Smooth muscle cell (in vitro differentiated cells): ENCODE results near the gene CXCR2. TPM values are rescaled to one million over a fixed set of nuclear protein-coding genes. Genes with fewer than 3 reads are reported as not detected.

Experiments
- DNase-seq: peaks from one replicate; lab custom pipeline; 2025; ENCODE audit not compliant: unreplicated experiment; lab: John Stamatoyannopoulos, UW
- H2AFZ ChIP-seq: fragments of 200-600 bp; sonication (generic); 2 replicates; pipeline ENCODE4 v1.6.0; 2016; ENCODE audit warnings: antibody characterized with exemption, low read depth, mild to moderate bottlenecking
- H3F3A ChIP-seq: fragments of 200-600 bp; sonication (generic); 2 replicates; pipeline ENCODE4 v1.6.0; 2017; ENCODE audit warnings: antibody characterized with exemption, low read depth
- H3K27ac ChIP-seq: fragments of 200-600 bp; sonication (generic); 2 replicates; pipeline ENCODE4 v1.5.1; 2016; ENCODE audit warnings: low read depth, mild to moderate bottlenecking
- H3K27me3 ChIP-seq: fragments of 200-600 bp; sonication (generic); 2 replicates; pipeline ENCODE4 v1.6.1; 2016; ENCODE audit warnings: low read depth, mild to moderate bottlenecking
- H3K36me3 ChIP-seq: fragments of 200-600 bp; sonication (generic); 2 replicates; pipeline ENCODE4 v1.5.1; 2016; ENCODE audit warnings: low read depth
- H3K4me1 ChIP-seq: fragments of 200-600 bp; sonication (generic); 2 replicates; pipeline ENCODE4 v1.5.1; 2016; ENCODE audit warnings: low read depth
- H3K4me2 ChIP-seq: fragments of 200-600 bp; sonication (generic); 2 replicates; pipeline ENCODE4 v1.6.0; 2016; ENCODE audit warnings: mild to moderate bottlenecking
- H3K4me3 ChIP-seq: fragments of 200-600 bp; sonication (generic); 2 replicates; pipeline ENCODE4 v1.5.1; 2016; ENCODE audit warnings: mild to moderate bottlenecking
- H3K79me2 ChIP-seq: fragments of 200-600 bp; sonication (generic); 2 replicates; pipeline ENCODE4 v1.6.0; 2016; ENCODE audit warnings: low read depth, mild to moderate bottlenecking
- H3K9ac ChIP-seq: fragments of 200-600 bp; sonication (generic); 2 replicates; pipeline ENCODE4 v1.6.0; 2016; ENCODE audit warnings: low read depth
- H3K9me3 ChIP-seq: fragments of 200-600 bp; sonication (generic); replicated peaks from 2 replicates; pipeline ENCODE4 v1.5.1; 2016; ENCODE audit warnings: low read depth
- H4K20me1 ChIP-seq: fragments of 200-600 bp; sonication (generic); 2 replicates; pipeline ENCODE4 v1.6.0; 2016; ENCODE audit warnings: low read depth
- CTCF ChIP-seq: fragments of 200-600 bp; sonication (generic); IDR thresholded peaks from 2 replicates; pipeline ENCODE4 v1.5.1; 2017; ENCODE audit warnings: borderline replicate concordance, mild to moderate bottlenecking, antibody characterized with exemption; ENCODE audit not compliant: insufficient read depth, poor library complexity, severe bottlenecking
- WGBS: methylation state at CpG from one replicate; pipeline ENCODE4 v1.1.7; 2016; ENCODE audit warnings: low lambda C conversion rate; 5-methylcytosine and 5-hydroxymethylcytosine counted together
- polyA plus RNA-seq: library from polyadenylated mRNA; unstranded; fragments of >200 nt; fragmentation: Nextera tagmentation; extraction: Ambion mirVana; gene quantifications from 2 replicates; pipeline ENCODE4 v1.2.1, GENCODE V29; 2016
- total RNA-seq: library from RNA; depleted of rRNA; stranded (reverse); fragments of >200 nt; gene quantifications from 2 replicates; pipeline ENCODE4 v1.2.3, GENCODE V29; 2014

CXCR2 gene
- total and polyA plus RNA-seq, 2 experiments from 2014 or later = 0.24 TPM; not detected in 1

- H3K36me3 ChIP-seq = no peaks in the 10 kb centered on the region
- H4K20me1 ChIP-seq = no peaks in the 10 kb centered on the region
- H3F3A ChIP-seq = no peaks in the 10 kb centered on the region
- peak overlapping the region; percentile 39 for H3K27ac ChIP-seq
- H3K9me3 ChIP-seq = no peaks in the 10 kb centered on the region
- TF ChIP-seq CTCF = no peak
- no peak overlapping the region for H3K9ac ChIP-seq
- DNase-seq = no peak
- no peak overlapping the region for H3K4me3 ChIP-seq
- no peaks in the 10 kb centered on the region for H3K79me2 ChIP-seq
- no peak overlapping the region for H2AFZ ChIP-seq
- no peaks in the 10 kb centered on the region for H3K4me1 ChIP-seq
- H3K27me3 ChIP-seq = no peaks in the 10 kb centered on the region
- 73% methylated on average over 2 of the region's 2 CpGs for WGBS
- H3K4me2 ChIP-seq = no peak overlapping the region
Observed at GRCh38 chr2:218081063-218081462, 44.8 kb upstream of the CXCR2 start.

- Histone ChIP-seq H3K27ac (peak overlapping the region; percentile 39), H3K4me2 (peak overlapping the region; percentile 8), H3F3A (no peaks in the 10 kb centered on the region), H3K9ac (no peak overlapping the region), H3K79me2 (no peaks in the 10 kb centered on the region), H3K4me3 (no peak overlapping the region), H3K9me3 (peaks cover 4% of the 10 kb centered on the region), H4K20me1 (no peaks in the 10 kb centered on the region), H3K4me1 (no peaks in the 10 kb centered on the region), H3K36me3 (no peaks in the 10 kb centered on the region), H3K27me3 (no peaks in the 10 kb centered on the region), H2AFZ (no peak overlapping the region)
- no peak for TF ChIP-seq CTCF
- 42% methylated on average over 7 of the region's 7 CpGs for WGBS
- DNase-seq = no peak
Observed at GRCh38 chr2:218081695-218082094, 44.1 kb upstream of the CXCR2 start.

GRCh38 chr2:218082586-218083351 lies 43.1 kb upstream of the CXCR2 start:
- no peaks in the 10 kb centered on the region for H3K27me3 ChIP-seq
- no peak overlapping the region for H3K27ac ChIP-seq
- H3K4me3 ChIP-seq = no peak overlapping the region
- H3K9me3 ChIP-seq = peaks cover 4% of the 10 kb centered on the region
- H4K20me1 ChIP-seq = no peaks in the 10 kb centered on the region
- no peak for TF ChIP-seq CTCF
- 90% methylated on average over 12 of the region's 14 CpGs for WGBS
- no peaks in the 10 kb centered on the region for H3K36me3 ChIP-seq
- H3K79me2 ChIP-seq = no peaks in the 10 kb centered on the region
- no peaks in the 10 kb centered on the region for H3K4me1 ChIP-seq
- no peak for DNase-seq
- H3F3A ChIP-seq = no peaks in the 10 kb centered on the region
- no peak overlapping the region for H3K4me2 ChIP-seq
- H2AFZ ChIP-seq = no peak overlapping the region
- no peak overlapping the region for H3K9ac ChIP-seq

GRCh38 chr2:218083352-218083676 lies 42.5 kb upstream of the CXCR2 start:
- WGBS = 88% methylated on average over 3 of the region's 3 CpGs

More at GRCh38 chr2:218083352-218083676, 42.5 kb upstream of the CXCR2 start:
- Histone ChIP-seq H4K20me1 (no peaks in the 10 kb centered on the region), H3K79me2 (no peaks in the 10 kb centered on the region), H3K9me3 (peaks cover 4% of the 10 kb centered on the region), H3K4me1 (no peaks in the 10 kb centered on the region), H2AFZ (no peak overlapping the region), H3K27ac (no peak overlapping the region), H3K9ac (no peak overlapping the region), H3F3A (no peaks in the 10 kb centered on the region), H3K36me3 (no peaks in the 10 kb centered on the region), H3K4me3 (no peak overlapping the region), H3K27me3 (no peaks in the 10 kb centered on the region), H3K4me2 (no peak overlapping the region)
- TF ChIP-seq CTCF = no peak
- DNase-seq = no peak
